NB4 (cell line): ENCODE measurements around the gene DPYSL5.

Experiments used
- CTCF ChIP-seq: IDR thresholded peaks from one replicate; pipeline ENCODE4 v1.5.1; 2012; ENCODE audit warnings: low read depth, low read length
- POLR2A ChIP-seq: IDR thresholded peaks from 2 replicates; pipeline ENCODE4 v1.6.1; 2011; ENCODE audit warnings: mild to moderate bottlenecking; ENCODE audit not compliant: insufficient read length; ENCODE audit errors: extremely low read depth

GRCh38 chr2:26970244-26970927 is 122.5 kb downstream of the DPYSL5 start, which contains the start of gene MAPRE3:
- TF ChIP-seq POLR2A (no peak), CTCF (no peak)
